Tibial nerve (tissue), 4 donors: ENCODE measurements around the gene FAM131A.

Experiments
- CTCF ChIP-seq, 5 experiments: fragments of 200-600 bp in 3 of 5; fragments of 450-650 bp in 2 of 5; sonication (generic) in 3 of 5; IDR thresholded peaks; one replicate each; pipeline ENCODE4 v1.5.1; 2016 to 2019; ENCODE audit warnings: antibody characterized with exemption in 5 of 5, mild to moderate bottlenecking in 3 of 5, moderate library complexity in 2 of 5
- EP300 ChIP-seq, 2 donors: sonication (generic); formaldehyde crosslinking; IDR thresholded peaks; one replicate each; pipeline ENCODE4 v1.6.1; 2017; ENCODE audit warnings: antibody characterized with exemption in 2 of 2, mild to moderate bottlenecking in 1 of 2

DNA sequence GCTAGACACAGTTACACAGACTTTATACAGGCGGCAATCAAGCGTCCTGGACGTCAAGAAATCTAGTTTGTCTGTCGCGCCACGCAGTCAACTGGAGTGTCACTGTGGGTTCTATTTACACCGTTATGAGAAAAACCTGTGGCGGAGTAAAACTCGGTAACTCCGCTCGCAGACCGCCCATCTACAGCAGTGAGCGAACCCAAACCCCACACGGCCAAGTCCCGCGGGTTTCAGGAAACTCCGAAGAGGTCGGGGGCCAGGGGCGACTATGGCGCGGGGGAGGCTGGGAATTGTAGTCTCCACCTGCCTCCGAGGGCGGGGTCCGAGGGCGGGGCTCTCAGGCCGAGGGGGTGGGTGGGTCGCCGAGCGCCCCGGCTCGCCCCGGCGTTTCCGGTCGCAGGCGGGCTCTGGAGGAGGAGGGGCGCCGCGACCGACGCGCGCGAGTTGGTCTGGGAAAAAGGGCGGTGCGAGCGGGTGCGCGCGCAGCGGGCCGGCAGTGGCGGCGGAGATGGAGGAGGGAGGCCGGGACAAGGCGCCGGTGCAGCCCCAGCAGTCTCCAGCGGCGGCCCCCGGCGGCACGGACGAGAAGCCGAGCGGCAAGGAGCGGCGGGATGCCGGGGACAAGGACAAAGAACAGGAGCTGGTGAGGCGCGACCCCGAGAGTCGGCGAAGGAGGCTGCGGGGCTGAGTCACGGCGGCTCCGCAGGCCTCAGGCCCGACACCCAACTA is 38.5 kb upstream of the FAM131A start, which contains the start of gene PSMD2:
- TF ChIP-seq CTCF (IDR thresholded peaks at IDR 0.05) (peak in 1 of 5 experiments; percentile 20), EP300 (IDR thresholded peaks at IDR 0.05) (peak; percentile 22 to 80)
